GM12878 (cell line): Measurements from ENCODE around the gene NCF4. TPM values are rescaled to one million over a fixed set of nuclear protein-coding genes. Genes with fewer than 3 reads are reported as not detected.

Source experiments
- ATAC-seq: fragments of 200-7000 bp; cut with Tn5 transposase; 3 replicates; pipeline ENCODE4 v1.9.1; 2020; ENCODE audit warnings: mild to moderate bottlenecking, moderate library complexity
- BruUV-seq: library from RNA; stranded (reverse); fragments of 400-500 nt; replicated peaks from 2 replicates; lab custom pipeline; 2021; lab: Mats Ljungman, UMichigan
- CTCF ChIA-PET: fragments of 300-600 bp; sonication (Branson Sonifier 250); formaldehyde crosslinking; extraction: SDS; loops from one replicate; lab custom pipeline; 2021; ENCODE audit warnings: inconsistent platforms; lab: Yijun Ruan, JAX
- POLR2A ChIA-PET: fragments of 350-600 bp; formaldehyde crosslinking; extraction: SDS; loops from one replicate; lab custom pipeline; 2021; ENCODE audit warnings: inconsistent platforms; lab: Charles Lee
- RAD21 ChIA-PET: fragments of 300-600 bp; sonication (Branson Sonifier 250); formaldehyde crosslinking; loops from one replicate; lab custom pipeline; 2023; ENCODE audit warnings: antibody characterized with exemption; ENCODE audit not compliant: unreplicated experiment; lab: Charles Lee
- SMC1A ChIA-PET: fragments of 300-600 bp; sonication (Branson Sonifier 250); formaldehyde crosslinking; loops from one replicate; lab custom pipeline; 2023; ENCODE audit not compliant: unreplicated experiment, uncharacterized antibody; lab: Charles Lee
- DNase-seq: peaks from one replicate; pipeline ENCODE4 v3.0.0-alpha.2; 2011; ENCODE audit warnings: low read depth, low spot score
- FAIRE-seq: peaks from 3 replicates; lab custom pipeline; 2011; peaks lifted over from hg19 to GRCh38; lab: Jason Lieb, UNC
- H2AFZ ChIP-seq: 2 replicates; pipeline ENCODE4 v1.6.0; 2011; ENCODE audit warnings: low read depth, low read length, control low read depth; ENCODE audit not compliant: control insufficient read depth
- H3K27ac ChIP-seq: 2 replicates; pipeline ENCODE4 v1.5.1; 2011; ENCODE audit warnings: control low read depth; ENCODE audit not compliant: control insufficient read depth, insufficient read depth
- H3K27me3 ChIP-seq, 2 experiments: replicated peaks in 1 of 2; 2 replicates each; pipeline versions ENCODE4 v1.6.0 to v1.6.1; 2011; ENCODE audit warnings: low read length in 1 of 2; ENCODE audit not compliant: control insufficient read depth in 2 of 2, insufficient read depth in 2 of 2
- H3K36me3 ChIP-seq, 2 experiments: 2 replicates each; pipeline ENCODE4 v1.5.1; 2011; ENCODE audit warnings: low read length in 1 of 2; ENCODE audit not compliant: control insufficient read depth in 2 of 2, insufficient read depth in 2 of 2
- H3K4me1 ChIP-seq: 2 replicates; pipeline ENCODE4 v1.6.1; 2011; ENCODE audit warnings: mild to moderate bottlenecking, low read length, moderate library complexity, mixed read lengths; ENCODE audit not compliant: control insufficient read depth, insufficient read depth
- H3K4me2 ChIP-seq: 2 replicates; pipeline ENCODE4 v1.6.0; 2011; ENCODE audit warnings: control low read depth; ENCODE audit not compliant: control insufficient read depth, insufficient read depth
- H3K4me3 ChIP-seq: fragments of 200-600 bp; sonication (generic); 2 replicates; pipeline ENCODE4 v1.5.1; 2016
- H3K79me2 ChIP-seq: 2 replicates; pipeline ENCODE4 v1.6.0; 2011; ENCODE audit warnings: low read length; ENCODE audit not compliant: control insufficient read depth, insufficient read depth
- H3K9ac ChIP-seq: 2 replicates; pipeline ENCODE4 v1.8.0; 2011; ENCODE audit warnings: low read length, control low read depth, mixed read lengths; ENCODE audit not compliant: control insufficient read depth, insufficient read depth
- H3K9me3 ChIP-seq: replicated peaks from 3 replicates; pipeline ENCODE4 v1.5.1; 2011; ENCODE audit warnings: mild to moderate bottlenecking, low read length; ENCODE audit not compliant: control insufficient read depth, insufficient read depth
- H4K20me1 ChIP-seq: 2 replicates; pipeline ENCODE4 v1.6.0; 2011; ENCODE audit not compliant: control insufficient read depth, insufficient read depth
- ZBTB11 ChIP-seq: fragments of 450-650 bp; formaldehyde crosslinking; IDR thresholded peaks from 2 replicates; pipeline ENCODE4 v1.5.0; 2022; ENCODE audit warnings: mild to moderate bottlenecking, missing genetic modification characterization
- WGBS: methylation state at CpG from one replicate; pipeline ENCODE4 v1.1.6; 2016; ENCODE audit warnings: low lambda C conversion rate; ENCODE audit not compliant: insufficient replicate concordance, insufficient coverage; ENCODE audit errors: missing lambda C conversion rate; 5-methylcytosine and 5-hydroxymethylcytosine counted together
- in situ Hi-C: fragments of 300-500 bp; cut with MboI; formaldehyde crosslinking; loops from 9 replicates; pipeline ENCODE4 v1.14.3; 2018; ENCODE audit warnings: mixed read lengths
- intact Hi-C: fragments of 100-400 bp; cut with micrococcal nuclease; formaldehyde crosslinking; loops from one replicate; pipeline ENCODE4 v1.14.2; 2022; ENCODE audit not compliant: unreplicated experiment
- polyA plus RNA-seq, 11 experiments: library from polyadenylated mRNA; depleted of rRNA in 4 of 11; unstranded in 6 of 11; stranded (reverse) in 5 of 11; fragments of >200 nt; fragmentation: Nextera tagmentation in 4 of 11; fragmentation: Illumina TruSeq in 1 of 11; extraction: Ambion mirVana in 4 of 11; extraction: Trizol in 1 of 11; gene quantifications; 1 replicate in 1 of 11; 2 replicates in 10 of 11; pipeline versions ENCODE4 v1.2.1 to v1.2.3, GENCODE V29; 2011 to 2016; ENCODE audit warnings: inconsistent platforms in 2 of 11, missing spikeins in 2 of 11, low read depth in 1 of 11
- total RNA-seq, 4 experiments: library from RNA; depleted of rRNA in 3 of 4; stranded (reverse); fragments of >200 nt in 3 of 4; fragmentation: Illumina TruSeq in 1 of 4; extraction: Trizol in 1 of 4; gene quantifications; 2 replicates each; pipeline versions ENCODE4 v1.2.1 to v1.2.3, GENCODE V29; 2013 to 2021

Gene NCF4
- total and polyA plus RNA-seq, 10 of the 15 experiments (the other 5 are each of a cell fraction or from before 2014, with no cell fraction given) = 22.9 to 136 (median 72.5) TPM

- no peak for ATAC-seq
- Histone ChIP-seq H3K9ac (no peak overlapping the region), H3K4me3 (no peak overlapping the region), H3K79me2 (peaks cover 8% of the 10 kb centered on the region), H3K9me3 (no peaks in the 10 kb centered on the region), H3K36me3 (no peaks in the 10 kb centered on the region), H3K4me1 (peaks cover 60% of the 10 kb centered on the region), H3K27ac (no peak overlapping the region), H4K20me1 (no peaks in the 10 kb centered on the region), H3K27me3 (no peaks in the 10 kb centered on the region), H2AFZ (no peak overlapping the region), H3K4me2 (no peak overlapping the region)
- SMC1A ChIA-PET = interaction anchor here (1.0 to 8.7 kb wide), 7 partner anchors 43 to 119 kb away, joined by 6 to 72 read pairs (median 11); partner anchors contain the start of genes CSF2RB and IFT27
- BruUV-seq = no TSS peak
- CTCF ChIA-PET = interaction anchor here (0.7 to 12.7 kb wide), 13 partner anchors 16 to 311 kb away, joined by 3 to 310 read pairs (median 9); partner anchors contain the start of gene CSF2RB
- RAD21 ChIA-PET = interaction anchor here (0.8 to 8.5 kb wide), 4 partner anchors 42 to 119 kb away, joined by 3 to 94 read pairs (median 52); partner anchors contain the start of gene CSF2RB
- in situ Hi-C loops (loop anchor here (5.0 kb wide), 1 partner anchor 311 kb away; no protein-coding TSS in a partner anchor), intact Hi-C loops (loop anchor here (5.0 to 10.0 kb wide), 2 partner anchors 187 to 311 kb away; no protein-coding TSS in a partner anchor)
- DNase-seq = no peak
- FAIRE-seq = no peak
- 81% methylated on average over 9 of the region's 9 CpGs for WGBS
- POLR2A ChIA-PET = interaction anchor here (1.0 to 6.2 kb wide), 3 partner anchors 43 to 83 kb away, joined by 3 to 51 read pairs (median 5); no protein-coding TSS in a partner anchor
- TF ChIP-seq ZBTB11 (CRISPR knock-in tag) = no peak
These were observed 2.6 kb upstream of the NCF4 start for GRCh38 chr22:36858156-36858555.
